Activated T-helper 17 cell treated with anti-CD3 and anti-CD28 coated beads, Interleukin-2, amount 50 U/mL, for 72 hours (primary cell): ENCODE measurements around the gene ISOC1. TPM values are rescaled to one million over a fixed set of nuclear protein-coding genes. Genes with fewer than 3 reads are reported as not detected.

ENCODE experiments used
- ATAC-seq: fragments of 150-1000 bp; cut with Tn5 transposase; replicated peaks from 2 replicates; pipeline ENCODE4 v1.10.0; 2021; ENCODE audit warnings: mild to moderate bottlenecking, moderate library complexity
- H3K27ac Mint-ChIP-seq: one replicate; pipeline ENCODE4 v1.8.0; 2022; ENCODE audit warnings: mixed read lengths
- H3K27me3 Mint-ChIP-seq: one replicate; pipeline ENCODE4 v1.8.0; 2022; ENCODE audit warnings: mixed read lengths
- H3K36me3 Mint-ChIP-seq: one replicate; pipeline ENCODE4 v1.8.0; 2022; ENCODE audit warnings: low read depth, mild to moderate bottlenecking, mixed read lengths
- H3K4me1 Mint-ChIP-seq: one replicate; pipeline ENCODE4 v1.8.0; 2022; ENCODE audit warnings: mixed read lengths
- H3K4me3 Mint-ChIP-seq: one replicate; pipeline ENCODE4 v1.8.0; 2022; ENCODE audit warnings: mild to moderate bottlenecking, mixed read lengths
- H3K9me3 Mint-ChIP-seq: one replicate; pipeline ENCODE4 v1.8.0; 2022; ENCODE audit warnings: mixed read lengths
- total RNA-seq, 2 donors: library from RNA; stranded (reverse); gene quantifications; one replicate each; pipeline ENCODE4 v1.2.3, GENCODE V29; 2022

Gene ISOC1
- total RNA-seq, 2 donors from 2014 or later, result 14.4 to 24.1 TPM

GRCh38 chr5:129077433-129078075 lies 17.0 kb upstream of the ISOC1 start:
- H3K9me3 Mint-ChIP-seq, result no peaks in the 10 kb centered on the region
- peaks cover 12% of the 10 kb centered on the region for H3K27me3 Mint-ChIP-seq
- H3K4me1 Mint-ChIP-seq, result no peaks in the 10 kb centered on the region
- H3K36me3 Mint-ChIP-seq, result no peaks in the 10 kb centered on the region
- H3K4me3 Mint-ChIP-seq, result no peak overlapping the region
- ATAC-seq, result no peak
- H3K27ac Mint-ChIP-seq, result no peak overlapping the region

DNA sequence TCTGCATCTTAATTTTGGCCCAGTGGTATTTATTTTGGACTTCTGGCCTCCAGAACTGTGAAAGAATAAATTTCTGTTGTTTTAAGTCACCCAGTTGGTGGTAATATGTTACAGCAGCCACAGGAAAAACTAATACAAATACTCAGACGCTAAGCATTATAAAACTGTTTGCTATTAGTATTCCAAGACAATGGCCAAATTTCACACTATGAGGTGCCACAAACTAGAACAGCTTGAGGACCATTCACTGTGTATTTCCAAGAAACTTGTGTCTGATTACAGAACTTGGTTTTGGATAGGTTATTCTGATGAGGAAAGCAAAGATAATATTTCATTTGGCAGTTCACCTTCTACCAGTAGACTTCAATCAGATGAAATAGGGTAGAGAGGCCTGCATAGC lies 16.3 kb upstream of the ISOC1 start:
- H3K4me1 Mint-ChIP-seq, result no peaks in the 10 kb centered on the region
- no peak overlapping the region for H3K27ac Mint-ChIP-seq
- H3K4me3 Mint-ChIP-seq, result no peak overlapping the region
- peaks cover 7% of the 10 kb centered on the region for H3K27me3 Mint-ChIP-seq
- no peaks in the 10 kb centered on the region for H3K9me3 Mint-ChIP-seq
- no peaks in the 10 kb centered on the region for H3K36me3 Mint-ChIP-seq
- ATAC-seq, result no peak

DNA sequence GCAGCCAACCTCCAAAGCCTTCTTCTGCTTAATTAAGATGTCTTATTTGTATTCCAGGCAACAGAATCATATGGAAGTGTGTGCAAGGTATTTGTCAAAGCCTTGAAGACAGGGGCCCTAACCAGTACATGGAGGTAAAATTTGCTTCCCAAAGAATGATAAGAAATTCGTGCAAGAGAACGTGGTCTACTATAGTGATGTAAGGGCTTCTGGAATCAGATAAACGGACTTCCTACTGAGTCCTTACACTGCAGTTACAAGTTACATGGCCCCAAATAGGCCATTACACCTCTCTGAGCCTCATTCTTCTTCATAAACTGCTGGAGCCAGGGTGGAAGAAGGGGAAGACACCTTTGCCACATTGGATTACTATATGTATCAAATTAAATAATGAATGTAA lies 15.9 kb upstream of the ISOC1 start:
- Mint-ChIP-seq H3K4me3 (no peak overlapping the region), H3K27ac (no peak overlapping the region)
- no peak for ATAC-seq

GRCh38 chr5:129079496-129079895 lies 15.1 kb upstream of the ISOC1 start:
- Mint-ChIP-seq H3K36me3 (no peaks in the 10 kb centered on the region), H3K9me3 (no peaks in the 10 kb centered on the region), H3K27me3 (peaks cover 3% of the 10 kb centered on the region), H3K4me1 (no peaks in the 10 kb centered on the region), H3K27ac (no peak overlapping the region), H3K4me3 (no peak overlapping the region)
- ATAC-seq, result no peak

More for the DNA sequence above, 15.9 kb upstream of the ISOC1 start:
- Mint-ChIP-seq H3K4me1 (no peaks in the 10 kb centered on the region), H3K36me3 (no peaks in the 10 kb centered on the region), H3K27me3 (peaks cover 7% of the 10 kb centered on the region), H3K9me3 (no peaks in the 10 kb centered on the region)

DNA sequence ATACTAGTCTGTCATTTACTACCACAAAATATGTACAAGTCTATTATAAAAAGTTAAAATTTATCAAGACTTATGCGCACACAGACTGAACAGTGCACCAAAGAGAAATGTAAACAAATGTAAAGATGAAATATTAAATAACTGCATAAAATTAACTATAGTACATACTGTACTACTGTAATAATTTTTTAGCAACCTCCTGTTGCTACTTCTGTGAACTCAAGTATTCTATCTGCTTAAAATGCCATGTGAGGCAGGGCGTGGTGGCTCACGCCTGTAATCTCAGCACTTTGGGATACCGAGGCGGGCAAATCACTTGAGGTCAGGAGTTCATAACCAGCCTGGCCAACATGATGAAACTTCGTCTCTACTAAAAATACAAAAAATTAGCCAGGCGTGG lies 13.8 kb upstream of the ISOC1 start:
- H3K36me3 Mint-ChIP-seq, result no peaks in the 10 kb centered on the region
- no peak overlapping the region for H3K4me3 Mint-ChIP-seq
- no peak overlapping the region for H3K27ac Mint-ChIP-seq
- no peaks in the 10 kb centered on the region for H3K27me3 Mint-ChIP-seq
- H3K4me1 Mint-ChIP-seq, result no peaks in the 10 kb centered on the region
- ATAC-seq, result no peak
- no peaks in the 10 kb centered on the region for H3K9me3 Mint-ChIP-seq

- no peaks in the 10 kb centered on the region for H3K4me1 Mint-ChIP-seq
- no peak overlapping the region for H3K27ac Mint-ChIP-seq
- ATAC-seq, result no peak
- no peaks in the 10 kb centered on the region for H3K36me3 Mint-ChIP-seq
- no peak overlapping the region for H3K4me3 Mint-ChIP-seq
- H3K27me3 Mint-ChIP-seq, result peaks cover 6% of the 10 kb centered on the region
- H3K9me3 Mint-ChIP-seq, result no peaks in the 10 kb centered on the region
Observed at GRCh38 chr5:129082225-129083136, 12.1 kb upstream of the ISOC1 start.

- peak overlapping the region; percentile 73 for H3K27ac Mint-ChIP-seq
Observed at GRCh38 chr5:129094924-129095899, 663 bp downstream of the ISOC1 start.

GRCh38 chr5:129096382-129096991 lies 1.9 kb downstream of the ISOC1 start:
- peaks cover 8% of the 10 kb centered on the region for H3K27me3 Mint-ChIP-seq
- no peak overlapping the region for H3K27ac Mint-ChIP-seq
- H3K9me3 Mint-ChIP-seq, result no peaks in the 10 kb centered on the region
- peaks cover 10% of the 10 kb centered on the region for H3K4me1 Mint-ChIP-seq
- peak overlapping the region; percentile 87 for H3K4me3 Mint-ChIP-seq
- ATAC-seq, result no peak
- no peaks in the 10 kb centered on the region for H3K36me3 Mint-ChIP-seq

More at GRCh38 chr5:129094924-129095899, 663 bp downstream of the ISOC1 start:
- H3K27me3 Mint-ChIP-seq, result peaks cover 8% of the 10 kb centered on the region
- peak; percentile 43 for ATAC-seq
- H3K36me3 Mint-ChIP-seq, result no peaks in the 10 kb centered on the region
- H3K9me3 Mint-ChIP-seq, result no peaks in the 10 kb centered on the region
- H3K4me3 Mint-ChIP-seq, result peak overlapping the region; percentile 87
- H3K4me1 Mint-ChIP-seq, result peaks cover 10% of the 10 kb centered on the region

DNA sequence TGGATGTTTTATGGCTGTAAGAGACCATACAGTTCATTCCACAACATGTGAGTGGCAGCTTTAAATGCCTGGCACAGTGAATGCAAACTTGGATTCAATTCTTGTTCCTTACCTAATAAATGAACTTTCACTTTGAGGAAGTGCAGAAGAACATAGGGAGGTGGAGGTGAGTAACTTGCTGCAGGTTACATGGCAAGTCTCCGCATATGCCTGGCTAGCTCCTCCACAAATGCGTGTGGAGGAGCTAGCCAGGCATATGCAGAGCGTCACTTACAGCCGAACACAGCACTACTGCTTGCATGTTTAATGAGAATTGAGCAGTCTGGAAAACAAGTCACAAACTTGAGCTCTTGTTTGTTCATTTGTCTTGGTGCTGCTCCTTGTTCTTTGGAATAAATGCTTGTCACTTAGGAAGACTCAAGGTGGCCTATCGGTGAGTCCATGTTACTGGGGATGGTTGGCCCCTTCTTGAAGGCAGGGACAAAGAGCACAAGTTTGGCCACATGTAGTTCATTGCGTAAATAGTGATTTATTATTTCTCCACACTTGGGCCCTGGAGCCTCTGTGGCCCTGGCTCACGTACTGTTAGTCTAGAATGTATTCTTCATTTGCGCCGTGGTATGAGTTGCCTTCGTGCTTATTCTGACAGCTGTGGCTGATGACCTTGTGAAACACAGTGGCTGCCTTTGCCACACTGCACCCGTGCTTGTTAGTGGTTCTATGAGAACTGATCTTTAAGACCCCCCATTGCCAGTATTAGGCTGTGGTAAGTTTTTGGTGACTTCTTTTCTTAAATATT lies 3.1 kb downstream of the ISOC1 start:
- ATAC-seq, result no peak
- H3K4me1 Mint-ChIP-seq, result peaks cover 21% of the 10 kb centered on the region
- H3K36me3 Mint-ChIP-seq, result no peaks in the 10 kb centered on the region
- no peaks in the 10 kb centered on the region for H3K9me3 Mint-ChIP-seq
- no peaks in the 10 kb centered on the region for H3K27me3 Mint-ChIP-seq
- H3K4me3 Mint-ChIP-seq, result no peak overlapping the region
- H3K27ac Mint-ChIP-seq, result no peak overlapping the region

DNA sequence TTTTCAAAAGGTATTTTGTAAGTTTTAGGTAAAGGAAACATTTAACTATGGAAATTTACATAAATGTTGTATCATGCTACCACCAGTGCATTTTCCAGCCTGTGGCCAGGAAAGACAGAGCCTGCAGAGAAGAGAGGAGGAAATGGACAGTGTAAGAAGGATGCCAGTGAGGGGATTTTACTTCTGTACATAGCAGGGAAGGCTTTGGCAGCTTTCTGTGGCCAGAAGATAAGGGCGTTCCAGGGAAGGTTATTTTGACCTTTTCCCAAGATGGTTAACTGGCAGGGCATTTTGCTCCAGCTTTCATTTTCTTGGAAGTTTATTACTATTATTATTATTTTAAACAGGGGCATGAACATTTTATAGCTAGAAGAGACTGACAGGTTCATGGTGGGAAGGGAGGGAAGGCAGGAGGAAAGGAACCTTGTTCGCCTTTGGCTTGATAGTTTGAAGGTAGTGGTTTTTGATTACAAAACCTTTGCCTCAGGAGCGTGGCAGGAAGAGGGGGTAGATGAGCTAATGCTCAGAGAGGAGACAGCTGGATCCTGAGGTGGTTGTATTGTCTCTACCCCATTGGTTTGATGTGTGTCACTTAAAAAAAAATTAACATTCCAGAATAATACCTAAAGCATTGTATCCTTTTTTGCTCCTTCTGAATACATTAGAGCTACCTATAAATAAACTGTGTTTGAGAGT lies 4.1 kb downstream of the ISOC1 start:
- Mint-ChIP-seq H3K9me3 (no peaks in the 10 kb centered on the region), H3K4me1 (peaks cover 21% of the 10 kb centered on the region)

DNA sequence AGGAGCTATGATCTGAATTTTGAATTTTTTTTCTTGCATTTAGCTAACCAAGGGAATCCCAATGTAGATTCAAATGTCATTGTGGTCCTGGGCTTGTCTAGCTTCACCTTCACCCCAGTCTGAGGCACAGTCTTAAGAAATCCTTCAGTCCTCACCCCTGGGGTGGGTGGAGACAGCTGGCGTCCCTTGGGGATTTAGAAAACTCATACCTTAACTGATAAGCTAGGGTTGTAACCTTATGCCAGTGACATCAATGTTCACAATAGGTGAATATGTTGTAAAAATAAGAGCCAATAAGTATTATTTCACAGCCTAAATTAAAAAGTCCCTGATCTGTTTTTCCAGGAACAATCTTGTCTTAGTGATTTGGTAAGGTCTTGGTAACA lies 4.6 kb downstream of the ISOC1 start:
- Mint-ChIP-seq H3K4me3 (no peak overlapping the region), H3K36me3 (no peaks in the 10 kb centered on the region), H3K4me1 (peaks cover 21% of the 10 kb centered on the region), H3K9me3 (no peaks in the 10 kb centered on the region), H3K27me3 (no peaks in the 10 kb centered on the region), H3K27ac (peak overlapping the region; percentile 2)
- no peak for ATAC-seq

More for the DNA sequence above, 4.1 kb downstream of the ISOC1 start:
- no peaks in the 10 kb centered on the region for H3K36me3 Mint-ChIP-seq
- no peak overlapping the region for H3K4me3 Mint-ChIP-seq
- peak overlapping the region; percentile 2 for H3K27ac Mint-ChIP-seq
- ATAC-seq, result no peak
- H3K27me3 Mint-ChIP-seq, result no peaks in the 10 kb centered on the region

- no peak for ATAC-seq
- peaks cover 21% of the 10 kb centered on the region for H3K4me1 Mint-ChIP-seq
- no peak overlapping the region for H3K4me3 Mint-ChIP-seq
- no peaks in the 10 kb centered on the region for H3K27me3 Mint-ChIP-seq
- no peak overlapping the region for H3K27ac Mint-ChIP-seq
- no peaks in the 10 kb centered on the region for H3K9me3 Mint-ChIP-seq
- H3K36me3 Mint-ChIP-seq, result peaks cover 22% of the 10 kb centered on the region
Observed at GRCh38 chr5:129101794-129102193, 7.2 kb downstream of the ISOC1 start.

GRCh38 chr5:129103397-129103796 lies 8.8 kb downstream of the ISOC1 start:
- Mint-ChIP-seq H3K36me3 (peaks cover 37% of the 10 kb centered on the region), H3K9me3 (no peaks in the 10 kb centered on the region), H3K27me3 (no peaks in the 10 kb centered on the region), H3K4me3 (no peak overlapping the region), H3K27ac (no peak overlapping the region), H3K4me1 (peaks cover 16% of the 10 kb centered on the region)
- ATAC-seq, result no peak
